Fibroblast of pulmonary artery (primary cell): ENCODE results near the gene INHBA.

Experiments used
- DNase-seq: peaks from one replicate; pipeline ENCODE4 v3.0.0-alpha.2; 2010; ENCODE audit warnings: low read depth
- H3K4me3 ChIP-seq: replicated peaks from 2 replicates; pipeline ENCODE4 v1.5.1; 2011; ENCODE audit warnings: low read depth, mild to moderate bottlenecking, control low read depth, low read length, moderate library complexity
- TF ChIP-seq, protein P1 (sequence below): IDR thresholded peaks from 2 replicates; pipeline ENCODE4 v1.5.1; 2011; ENCODE audit warnings: mild to moderate bottlenecking, control low read depth, low read length, inconsistent platforms; ENCODE audit errors: missing control alignments

INHBA gene

DNA sequence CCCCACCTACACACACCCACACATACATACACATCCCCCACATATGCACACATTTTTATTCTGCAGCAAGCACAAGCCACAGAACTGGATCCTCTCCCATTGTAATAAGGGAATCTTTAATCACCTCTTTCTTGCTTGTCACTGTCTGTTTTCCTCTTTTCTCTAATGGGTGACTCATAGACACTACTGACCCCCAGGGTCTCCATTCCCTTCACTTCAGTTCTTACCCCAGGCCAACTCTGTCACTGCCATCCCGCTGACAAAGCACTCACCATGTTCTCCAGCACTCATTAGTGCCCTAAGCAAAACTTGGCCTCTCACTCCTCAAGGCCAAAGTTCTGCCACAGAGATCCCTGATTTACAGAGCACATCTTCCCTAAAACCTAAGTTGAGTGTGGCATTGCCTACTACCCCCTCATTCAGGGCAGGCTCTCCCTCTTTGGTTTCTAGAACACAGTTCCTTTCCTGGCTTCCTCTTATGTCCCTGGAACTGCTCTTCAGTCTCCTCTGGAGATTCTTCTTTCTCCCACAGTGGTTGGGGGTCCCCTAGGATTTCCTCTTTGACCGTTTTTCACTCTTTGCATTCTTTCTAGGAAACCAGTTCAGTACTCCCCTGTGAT lies 39.6 kb upstream of the INHBA start:
- TF ChIP-seq, protein P1, sequence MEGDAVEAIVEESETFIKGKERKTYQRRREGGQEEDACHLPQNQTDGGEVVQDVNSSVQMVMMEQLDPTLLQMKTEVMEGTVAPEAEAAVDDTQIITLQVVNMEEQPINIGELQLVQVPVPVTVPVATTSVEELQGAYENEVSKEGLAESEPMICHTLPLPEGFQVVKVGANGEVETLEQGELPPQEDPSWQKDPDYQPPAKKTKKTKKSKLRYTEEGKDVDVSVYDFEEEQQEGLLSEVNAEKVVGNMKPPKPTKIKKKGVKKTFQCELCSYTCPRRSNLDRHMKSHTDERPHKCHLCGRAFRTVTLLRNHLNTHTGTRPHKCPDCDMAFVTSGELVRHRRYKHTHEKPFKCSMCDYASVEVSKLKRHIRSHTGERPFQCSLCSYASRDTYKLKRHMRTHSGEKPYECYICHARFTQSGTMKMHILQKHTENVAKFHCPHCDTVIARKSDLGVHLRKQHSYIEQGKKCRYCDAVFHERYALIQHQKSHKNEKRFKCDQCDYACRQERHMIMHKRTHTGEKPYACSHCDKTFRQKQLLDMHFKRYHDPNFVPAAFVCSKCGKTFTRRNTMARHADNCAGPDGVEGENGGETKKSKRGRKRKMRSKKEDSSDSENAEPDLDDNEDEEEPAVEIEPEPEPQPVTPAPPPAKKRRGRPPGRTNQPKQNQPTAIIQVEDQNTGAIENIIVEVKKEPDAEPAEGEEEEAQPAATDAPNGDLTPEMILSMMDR, result no peak
- no peak overlapping the region for H3K4me3 ChIP-seq
- DNase-seq, result no peak

- H3K4me3 ChIP-seq, result no peak overlapping the region
- TF ChIP-seq, protein P1, result no peak
- DNase-seq, result no peak
These were observed 35.9 kb upstream of the INHBA start for GRCh38 chr7:41738806-41739205.

DNA sequence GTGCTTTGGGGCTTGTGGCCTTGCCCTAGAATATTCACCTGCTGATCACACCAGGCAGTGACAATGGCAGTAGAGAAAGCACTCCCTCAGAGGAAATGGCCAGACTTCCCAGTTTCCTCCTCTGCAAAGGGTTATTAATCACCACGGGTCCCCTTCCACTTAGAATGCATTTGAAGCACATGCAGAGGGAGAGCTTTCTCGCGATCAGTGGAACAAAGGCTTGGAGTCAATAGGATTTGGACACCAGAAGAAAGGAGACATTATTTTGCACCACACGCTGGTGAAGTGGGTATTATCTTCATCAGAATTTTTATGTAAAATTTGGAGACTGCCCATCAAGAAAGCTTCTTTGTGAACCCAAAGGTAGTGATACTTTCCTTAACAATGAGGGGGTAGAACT lies 35.4 kb upstream of the INHBA start:
- DNase-seq, result no peak
- H3K4me3 ChIP-seq, result no peak overlapping the region
- TF ChIP-seq, protein P1, result no peak

DNA sequence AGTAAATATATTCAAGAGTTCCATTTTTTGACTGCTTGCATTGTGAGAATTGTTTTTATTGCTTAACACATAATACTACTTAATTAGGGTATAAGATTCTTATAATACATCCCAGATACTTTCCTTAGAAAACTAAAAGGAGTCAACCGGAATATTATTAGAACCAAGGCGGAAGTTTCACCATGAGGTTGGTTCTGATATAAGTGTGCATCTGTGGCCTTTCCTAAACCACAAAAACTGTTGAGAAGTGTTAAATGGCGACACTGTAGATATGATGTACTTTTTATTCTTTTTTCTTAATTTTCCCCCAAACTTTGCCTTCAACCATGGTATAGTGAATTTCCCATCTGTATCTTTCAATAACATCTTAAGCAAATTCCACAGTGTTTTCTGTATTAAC lies 32.3 kb upstream of the INHBA start:
- TF ChIP-seq, protein P1, result no peak
- H3K4me3 ChIP-seq, result no peak overlapping the region
- DNase-seq, result no peak

DNA sequence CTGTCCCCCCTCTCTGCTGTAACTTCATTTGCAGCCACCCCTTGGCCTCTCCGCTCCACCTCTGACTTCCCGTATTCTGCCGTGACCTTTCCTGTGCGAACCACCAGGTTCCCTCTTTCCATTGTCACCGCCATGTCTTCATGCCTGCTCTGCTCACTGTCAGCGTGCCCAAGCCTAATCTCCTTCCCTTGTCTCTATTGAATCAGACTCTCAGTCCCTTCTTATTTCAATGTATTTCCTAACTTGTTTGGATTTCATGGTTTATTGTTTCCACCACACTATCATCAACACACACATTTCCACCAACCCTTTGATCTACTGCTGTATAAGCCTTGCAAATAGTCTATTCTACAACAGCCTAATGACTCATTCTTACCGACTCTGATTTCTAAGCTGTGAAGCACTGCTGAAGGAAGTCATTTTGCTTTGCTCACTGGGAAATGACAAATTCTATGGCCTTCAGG lies 30.0 kb upstream of the INHBA start:
- no peak overlapping the region for H3K4me3 ChIP-seq
- no peak for DNase-seq
- TF ChIP-seq, protein P1, result no peak

DNA sequence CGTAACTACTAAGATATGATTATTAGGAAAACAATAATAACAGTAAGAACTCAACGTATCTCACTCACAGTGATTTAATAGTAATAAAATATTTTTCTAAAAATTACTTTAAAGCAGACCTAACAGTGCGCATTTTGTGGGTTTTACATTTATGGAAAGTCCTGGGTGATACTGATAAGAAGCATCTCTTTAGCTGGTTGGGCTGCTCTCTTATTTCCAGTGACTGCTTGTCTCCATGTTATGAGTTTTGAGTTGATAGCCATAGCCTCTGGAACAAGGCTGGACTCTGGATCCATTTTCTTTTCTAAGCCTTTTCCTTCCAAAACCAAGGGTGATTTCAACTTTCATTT lies 29.5 kb upstream of the INHBA start:
- TF ChIP-seq, protein P1, result no peak
- no peak for DNase-seq
- H3K4me3 ChIP-seq, result no peak overlapping the region
